Upper lobe of left lung (tissue), 6 donors: ENCODE measurements around the gene ARHGAP15. TPM values are rescaled to one million over a fixed set of nuclear protein-coding genes. Genes with fewer than 3 reads are reported as not detected.

Experiments
- ATAC-seq, 2 donors: fragments of 200-7000 bp; cut with Tn5 transposase; one replicate each; pipeline ENCODE4 v1.9.1; 2022; ENCODE audit warnings: mild to moderate bottlenecking in 2 of 2, moderate library complexity in 2 of 2; ENCODE audit not compliant: low FRiP score in 2 of 2
- DNase-seq, 2 donors: peaks; one replicate each; pipeline ENCODE4 v3.0.0-alpha.2; 2019 to 2020
- H3K27ac ChIP-seq, 4 donors: fragments of 200-600 bp; sonication (generic); one replicate each; pipeline ENCODE4 v1.5.1; 2016 to 2019
- H3K27me3 ChIP-seq, 4 donors: fragments of 200-600 bp; sonication (generic); one replicate each; pipeline ENCODE4 v1.5.1; 2017 to 2019
- H3K36me3 ChIP-seq, 4 donors: fragments of 200-600 bp; sonication (generic); one replicate each; pipeline ENCODE4 v1.5.1; 2016 to 2019
- H3K4me1 ChIP-seq, 4 donors: fragments of 200-600 bp; sonication (generic); one replicate each; pipeline ENCODE4 v1.5.1; 2018 to 2019
- H3K4me3 ChIP-seq, 4 donors: fragments of 200-600 bp; sonication (generic); one replicate each; pipeline ENCODE4 v1.5.1; 2017 to 2019; ENCODE audit warnings: mild to moderate bottlenecking in 2 of 4, moderate library complexity in 1 of 4
- H3K9me3 ChIP-seq, 4 donors: fragments of 200-600 bp; sonication (generic); one replicate each; pipeline ENCODE4 v1.5.1; 2018 to 2019
- CTCF ChIP-seq, 6 experiments: fragments of 450-650 bp in 4 of 6; fragments of 200-600 bp in 2 of 6; sonication (generic) in 2 of 6; IDR thresholded peaks; one replicate each; pipeline ENCODE4 v1.5.1; 2016 to 2019; ENCODE audit warnings: antibody characterized with exemption in 6 of 6
- EP300 ChIP-seq, 4 donors: sonication (generic); formaldehyde crosslinking; IDR thresholded peaks; one replicate each; pipeline ENCODE4 v1.5.1; 2017; ENCODE audit warnings: antibody characterized with exemption in 4 of 4, control low read depth in 2 of 4
- POLR2A ChIP-seq, 4 donors: fragments of 450-650 bp; IDR thresholded peaks; one replicate each; pipeline ENCODE4 v1.5.1; 2016 to 2017; ENCODE audit warnings: antibody characterized with exemption in 4 of 4, mild to moderate bottlenecking in 2 of 4
- POLR2AphosphoS5 ChIP-seq, 2 donors: sonication (generic); formaldehyde crosslinking; IDR thresholded peaks; one replicate each; pipeline ENCODE4 v1.5.1; 2017; ENCODE audit warnings: antibody characterized with exemption in 2 of 2
- WGBS, 2 donors: methylation state at CpG; one replicate each; pipeline ENCODE4 v1.1.5; 2017 to 2018; 5-methylcytosine and 5-hydroxymethylcytosine counted together
- total RNA-seq, 6 donors: library from RNA; depleted of rRNA in 4 of 6; stranded (reverse); fragments of >200 nt in 4 of 6; gene quantifications; one replicate each; pipeline versions ENCODE4 v1.1.0 to v1.2.1, GENCODE V29; 2016 to 2021
- donor health status: DM: no; HTN: no; CAD: no; lungs with moderate emphysema.
- donor health status: DM: no; HTN: yes; CAD: no; lungs with severe emphysema.

Gene ARHGAP15
- total RNA-seq, 6 donors from 2014 or later: 11.9 to 57.6 (median 17.5) TPM

- TF ChIP-seq CTCF (IDR thresholded peaks at IDR 0.05) (no peak), POLR2AphosphoS5 (IDR thresholded peaks at IDR 0.05) (no peak), POLR2A (IDR thresholded peaks at IDR 0.05) (no peak), EP300 (IDR thresholded peaks at IDR 0.05) (no peak)
- 76 to 78% methylated on average over 3 of the region's 3 CpGs for WGBS, 2 donors
- DNase-seq: no peak
Observed at GRCh38 chr2:143157418-143157817, 28.2 kb downstream of the ARHGAP15 start.

GRCh38 chr2:143158098-143158497 lies 28.9 kb downstream of the ARHGAP15 start:
- Histone ChIP-seq H3K9me3 (no peaks in the 10 kb centered on the region), H3K4me1 (no peaks in the 10 kb centered on the region), H3K4me3 (no peak overlapping the region), H3K36me3 (no peaks in the 10 kb centered on the region), H3K27me3 (no peaks in the 10 kb centered on the region), H3K27ac (no peak overlapping the region)
- WGBS, 2 donors: 55 to 59% methylated on average over 3 of the region's 3 CpGs
- ATAC-seq (no peak), DNase-seq (no peak)
- TF ChIP-seq CTCF (IDR thresholded peaks at IDR 0.05) (no peak), POLR2AphosphoS5 (IDR thresholded peaks at IDR 0.05) (no peak), EP300 (IDR thresholded peaks at IDR 0.05) (no peak), POLR2A (IDR thresholded peaks at IDR 0.05) (no peak)

More at GRCh38 chr2:143157418-143157817, 28.2 kb downstream of the ARHGAP15 start:
- no peaks in the 10 kb centered on the region for H3K27me3 ChIP-seq
- H3K36me3 ChIP-seq: no peaks in the 10 kb centered on the region
- no peaks in the 10 kb centered on the region for H3K4me1 ChIP-seq
- no peaks in the 10 kb centered on the region for H3K9me3 ChIP-seq
- no peak overlapping the region for H3K4me3 ChIP-seq
- H3K27ac ChIP-seq: no peak overlapping the region
- ATAC-seq: no peak

- WGBS, 2 donors: 43 to 54% methylated on average over 10 of the region's 10 CpGs
- no peaks in the 10 kb centered on the region for H3K4me1 ChIP-seq
- no peaks in the 10 kb centered on the region for H3K27me3 ChIP-seq
- DNase-seq (no peak), ATAC-seq (no peak)
- no peak overlapping the region for H3K4me3 ChIP-seq
- H3K9me3 ChIP-seq: no peaks in the 10 kb centered on the region
- TF ChIP-seq POLR2A (IDR thresholded peaks at IDR 0.05) (no peak), EP300 (IDR thresholded peaks at IDR 0.05) (no peak), POLR2AphosphoS5 (IDR thresholded peaks at IDR 0.05) (no peak), CTCF (IDR thresholded peaks at IDR 0.05) (no peak)
- H3K36me3 ChIP-seq: no peaks in the 10 kb centered on the region
- H3K27ac ChIP-seq: no peak overlapping the region
Observed at GRCh38 chr2:143158551-143159485, 29.6 kb downstream of the ARHGAP15 start.

- WGBS, 2 donors: 51 to 72% methylated on average over 2 of the region's 2 CpGs
- ATAC-seq: no peak
- H3K4me1 ChIP-seq: no peaks in the 10 kb centered on the region
Observed at GRCh38 chr2:143159486-143159840, 30.2 kb downstream of the ARHGAP15 start.

More at GRCh38 chr2:143159486-143159840, 30.2 kb downstream of the ARHGAP15 start:
- Histone ChIP-seq H3K9me3 (no peaks in the 10 kb centered on the region), H3K4me3 (no peak overlapping the region), H3K27ac (no peak overlapping the region), H3K36me3 (no peaks in the 10 kb centered on the region), H3K27me3 (no peaks in the 10 kb centered on the region)
- no peak for TF ChIP-seq POLR2A (IDR thresholded peaks at IDR 0.05)
- no peak for TF ChIP-seq POLR2AphosphoS5 (IDR thresholded peaks at IDR 0.05)
- no peak for TF ChIP-seq EP300 (IDR thresholded peaks at IDR 0.05)
- TF ChIP-seq CTCF (IDR thresholded peaks at IDR 0.05): no peak
- no peak for DNase-seq
